Liver (tissue), 9 donors: Measurements from ENCODE around the gene MEGF11. TPM values are rescaled to one million over a fixed set of nuclear protein-coding genes. Genes with fewer than 3 reads are reported as not detected.

Experiments used
- DNase-seq: peaks from one replicate; pipeline ENCODE4 v3.0.0-alpha.2; 2017; ENCODE audit warnings: low spot score
- H3K27ac ChIP-seq, 2 donors: one replicate each; pipeline ENCODE4 v1.7.0; 2013; ENCODE audit warnings: inconsistent platforms in 2 of 2, low read length in 2 of 2, control low read depth in 1 of 2, low read depth in 1 of 2, mild to moderate bottlenecking in 1 of 2
- H3K27me3 ChIP-seq, 4 donors: one replicate each; pipeline versions ENCODE4 v1.6.1 to v1.7.0; 2013; ENCODE audit warnings: low read length in 3 of 4, inconsistent platforms in 1 of 4, mild to moderate bottlenecking in 1 of 4, moderate library complexity in 1 of 4; ENCODE audit not compliant: control insufficient read depth in 4 of 4, insufficient read depth in 4 of 4
- H3K36me3 ChIP-seq, 4 donors: one replicate each; pipeline versions ENCODE4 v1.6.1 to v1.7.0; 2013; ENCODE audit warnings: low read length in 3 of 4, mild to moderate bottlenecking in 3 of 4, low read depth in 1 of 4, moderate library complexity in 1 of 4; ENCODE audit not compliant: control insufficient read depth in 4 of 4, insufficient read depth in 3 of 4
- H3K4me1 ChIP-seq, 4 donors: one replicate each; pipeline versions ENCODE4 v1.6.1 to v1.7.0; 2013; ENCODE audit warnings: low read length in 3 of 4, mild to moderate bottlenecking in 3 of 4, moderate library complexity in 1 of 4; ENCODE audit not compliant: control insufficient read depth in 4 of 4, insufficient read depth in 4 of 4
- H3K4me3 ChIP-seq, 3 donors: one replicate each; pipeline versions ENCODE4 v1.6.1 to v1.7.0; 2013; ENCODE audit warnings: low read length in 3 of 3, control low read depth in 1 of 3, low read depth in 1 of 3, mild to moderate bottlenecking in 1 of 3
- H3K9ac ChIP-seq, 2 donors: one replicate each; pipeline ENCODE4 v1.7.0; 2013; ENCODE audit warnings: low read length in 2 of 2, mild to moderate bottlenecking in 2 of 2, moderate library complexity in 2 of 2, control low read depth in 1 of 2, low read depth in 1 of 2
- H3K9me3 ChIP-seq, 4 donors: one replicate each; pipeline versions ENCODE4 v1.6.1 to v1.7.0; 2013; ENCODE audit warnings: low read length in 3 of 4; ENCODE audit not compliant: control insufficient read depth in 4 of 4
- EGR1 ChIP-seq, 2 donors: IDR thresholded peaks; 2 replicates each; pipeline ENCODE4 v1.6.1; 2016 to 2018; ENCODE audit warnings: antibody characterized with exemption in 2 of 2, low read depth in 2 of 2
- FOXA1 ChIP-seq: IDR thresholded peaks from 2 replicates; pipeline ENCODE4 v1.6.1; 2016; ENCODE audit warnings: antibody characterized with exemption
- FOXA2 ChIP-seq: IDR thresholded peaks from 2 replicates; pipeline ENCODE4 v1.6.1; 2016; ENCODE audit warnings: antibody characterized with exemption
- GABPA ChIP-seq, 2 donors: IDR thresholded peaks in 1 of 2; conservative IDR thresholded peaks in 1 of 2; 2 replicates each; pipeline ENCODE4 v1.6.1; 2016; ENCODE audit warnings: antibody characterized with exemption in 2 of 2, mild to moderate bottlenecking in 1 of 2, moderate library complexity in 1 of 2
- HNF4G ChIP-seq: IDR thresholded peaks from 2 replicates; pipeline ENCODE4 v1.6.1; 2016; ENCODE audit warnings: antibody characterized with exemption
- NR2F2 ChIP-seq: IDR thresholded peaks from 2 replicates; pipeline ENCODE4 v1.6.1; 2016; ENCODE audit warnings: antibody characterized with exemption
- SP1 ChIP-seq: IDR thresholded peaks from 2 replicates; pipeline ENCODE4 v1.6.1; 2018; ENCODE audit warnings: antibody characterized with exemption, mild to moderate bottlenecking
- TAF1 ChIP-seq: conservative IDR thresholded peaks from 2 replicates; pipeline ENCODE4 v1.6.1; 2016; ENCODE audit warnings: antibody characterized with exemption, mild to moderate bottlenecking
- YY1 ChIP-seq: IDR thresholded peaks from 2 replicates; pipeline ENCODE4 v1.6.1; 2016; ENCODE audit warnings: antibody characterized with exemption, mild to moderate bottlenecking
- WGBS: extraction: QIAGEN DNeasy Blood & Tissue Kit; methylation state at CpG from one replicate; pipeline ENCODE4 v1.1.7; 2013; 5-methylcytosine and 5-hydroxymethylcytosine counted together
- polyA plus RNA-seq, 2 donors: library from polyadenylated mRNA; stranded (reverse) in 1 of 2; unstranded in 1 of 2; fragments of 200-250 nt in 1 of 2; fragments of >200 nt in 1 of 2; fragmentation: Nextera tagmentation in 1 of 2; extraction: Ambion mirVana in 1 of 2; gene quantifications; one replicate each; pipeline versions ENCODE4 v1.2.1 to v1.2.3, GENCODE V29; 2013 to 2015
- total RNA-seq, 2 donors: library from RNA; depleted of rRNA; stranded (reverse); fragments of >200 nt; gene quantifications; one replicate each; pipeline ENCODE4 v1.2.3, GENCODE V29; 2014
- TF ChIP-seq, protein P1 (sequence below): IDR thresholded peaks from 2 replicates; pipeline ENCODE4 v1.6.1; 2016; ENCODE audit warnings: antibody characterized with exemption
- TF ChIP-seq, protein P2 (sequence below): fragments of 150-350 bp; IDR thresholded peaks from 2 replicates; pipeline ENCODE4 v1.5.1; 2017; ENCODE audit warnings: improper control_type of control experiment, low read depth, low read length; ENCODE audit not compliant: missing input control
- TF ChIP-seq, protein P3 (sequence below): IDR thresholded peaks from 2 replicates; pipeline ENCODE4 v1.6.1; 2016; ENCODE audit warnings: antibody characterized with exemption
- TF ChIP-seq, protein P4 (sequence below): IDR thresholded peaks from 2 replicates; pipeline ENCODE4 v1.6.1; 2016; ENCODE audit warnings: antibody characterized with exemption, mild to moderate bottlenecking
- donor health status: healthy.
- donor health status: healthy.
- donor health status: healthy.
- donor health status: healthy.
- donor health status: healthy.

The MEGF11 gene
- total and polyA plus RNA-seq, 4 donors: under 0.01 to 0.51 (median 0.03) TPM; not detected in 1

DNA sequence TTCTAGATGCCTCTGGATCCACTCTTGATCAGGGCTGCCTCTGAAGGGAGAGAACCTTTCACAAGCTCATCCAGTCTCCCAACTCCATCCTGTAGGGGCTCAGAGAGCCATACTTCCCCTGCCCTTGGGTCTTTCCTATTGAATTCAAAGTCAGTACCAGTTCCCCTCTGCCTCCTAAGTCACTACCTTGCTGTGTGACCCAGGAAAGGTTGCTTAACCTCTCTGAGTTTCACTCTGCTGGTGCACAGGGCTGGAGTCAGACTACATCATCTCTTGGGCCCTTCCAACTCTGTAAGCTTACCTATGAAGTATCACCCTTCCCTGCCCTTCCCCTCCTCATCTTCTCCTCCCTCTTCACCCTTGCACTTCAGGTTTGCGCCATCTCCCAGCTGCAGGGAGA, 117.9 kb downstream of the MEGF11 start:
- Histone ChIP-seq H3K27me3 (no peaks in the 10 kb centered on the region), H3K9me3 (no peaks in the 10 kb centered on the region), H3K4me3 (no peak overlapping the region), H3K4me1 (no peaks in the 10 kb centered on the region), H3K9ac (no peak overlapping the region), H3K27ac (no peak overlapping the region), H3K36me3 (no peaks in the 10 kb centered on the region)
- WGBS: 93% methylated on average over 1 of the region's 1 CpG
- no peak for DNase-seq
- TF ChIP-seq EGR1 (IDR thresholded peaks at IDR 0.05; ENCODE audit: low read depth in 2 of 2) (no peak), TAF1 (no peak), NR2F2 (no peak), HNF4G (no peak), FOXA2 (no peak), GABPA (IDR thresholded peaks at IDR 0.05 in 1 of 2, conservative IDR thresholded peaks at IDR 0.05 in 1 of 2) (no peak), FOXA1 (no peak), YY1 (no peak)
- TF ChIP-seq, protein P1, sequence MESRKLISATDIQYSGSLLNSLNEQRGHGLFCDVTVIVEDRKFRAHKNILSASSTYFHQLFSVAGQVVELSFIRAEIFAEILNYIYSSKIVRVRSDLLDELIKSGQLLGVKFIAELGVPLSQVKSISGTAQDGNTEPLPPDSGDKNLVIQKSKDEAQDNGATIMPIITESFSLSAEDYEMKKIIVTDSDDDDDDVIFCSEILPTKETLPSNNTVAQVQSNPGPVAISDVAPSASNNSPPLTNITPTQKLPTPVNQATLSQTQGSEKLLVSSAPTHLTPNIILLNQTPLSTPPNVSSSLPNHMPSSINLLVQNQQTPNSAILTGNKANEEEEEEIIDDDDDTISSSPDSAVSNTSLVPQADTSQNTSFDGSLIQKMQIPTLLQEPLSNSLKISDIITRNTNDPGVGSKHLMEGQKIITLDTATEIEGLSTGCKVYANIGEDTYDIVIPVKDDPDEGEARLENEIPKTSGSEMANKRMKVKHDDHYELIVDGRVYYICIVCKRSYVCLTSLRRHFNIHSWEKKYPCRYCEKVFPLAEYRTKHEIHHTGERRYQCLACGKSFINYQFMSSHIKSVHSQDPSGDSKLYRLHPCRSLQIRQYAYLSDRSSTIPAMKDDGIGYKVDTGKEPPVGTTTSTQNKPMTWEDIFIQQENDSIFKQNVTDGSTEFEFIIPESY: no peak
- TF ChIP-seq, protein P2, sequence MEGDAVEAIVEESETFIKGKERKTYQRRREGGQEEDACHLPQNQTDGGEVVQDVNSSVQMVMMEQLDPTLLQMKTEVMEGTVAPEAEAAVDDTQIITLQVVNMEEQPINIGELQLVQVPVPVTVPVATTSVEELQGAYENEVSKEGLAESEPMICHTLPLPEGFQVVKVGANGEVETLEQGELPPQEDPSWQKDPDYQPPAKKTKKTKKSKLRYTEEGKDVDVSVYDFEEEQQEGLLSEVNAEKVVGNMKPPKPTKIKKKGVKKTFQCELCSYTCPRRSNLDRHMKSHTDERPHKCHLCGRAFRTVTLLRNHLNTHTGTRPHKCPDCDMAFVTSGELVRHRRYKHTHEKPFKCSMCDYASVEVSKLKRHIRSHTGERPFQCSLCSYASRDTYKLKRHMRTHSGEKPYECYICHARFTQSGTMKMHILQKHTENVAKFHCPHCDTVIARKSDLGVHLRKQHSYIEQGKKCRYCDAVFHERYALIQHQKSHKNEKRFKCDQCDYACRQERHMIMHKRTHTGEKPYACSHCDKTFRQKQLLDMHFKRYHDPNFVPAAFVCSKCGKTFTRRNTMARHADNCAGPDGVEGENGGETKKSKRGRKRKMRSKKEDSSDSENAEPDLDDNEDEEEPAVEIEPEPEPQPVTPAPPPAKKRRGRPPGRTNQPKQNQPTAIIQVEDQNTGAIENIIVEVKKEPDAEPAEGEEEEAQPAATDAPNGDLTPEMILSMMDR: no peak
- TF ChIP-seq, protein P3, sequence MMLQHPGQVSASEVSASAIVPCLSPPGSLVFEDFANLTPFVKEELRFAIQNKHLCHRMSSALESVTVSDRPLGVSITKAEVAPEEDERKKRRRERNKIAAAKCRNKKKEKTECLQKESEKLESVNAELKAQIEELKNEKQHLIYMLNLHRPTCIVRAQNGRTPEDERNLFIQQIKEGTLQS: no peak
- TF ChIP-seq, protein P4, sequence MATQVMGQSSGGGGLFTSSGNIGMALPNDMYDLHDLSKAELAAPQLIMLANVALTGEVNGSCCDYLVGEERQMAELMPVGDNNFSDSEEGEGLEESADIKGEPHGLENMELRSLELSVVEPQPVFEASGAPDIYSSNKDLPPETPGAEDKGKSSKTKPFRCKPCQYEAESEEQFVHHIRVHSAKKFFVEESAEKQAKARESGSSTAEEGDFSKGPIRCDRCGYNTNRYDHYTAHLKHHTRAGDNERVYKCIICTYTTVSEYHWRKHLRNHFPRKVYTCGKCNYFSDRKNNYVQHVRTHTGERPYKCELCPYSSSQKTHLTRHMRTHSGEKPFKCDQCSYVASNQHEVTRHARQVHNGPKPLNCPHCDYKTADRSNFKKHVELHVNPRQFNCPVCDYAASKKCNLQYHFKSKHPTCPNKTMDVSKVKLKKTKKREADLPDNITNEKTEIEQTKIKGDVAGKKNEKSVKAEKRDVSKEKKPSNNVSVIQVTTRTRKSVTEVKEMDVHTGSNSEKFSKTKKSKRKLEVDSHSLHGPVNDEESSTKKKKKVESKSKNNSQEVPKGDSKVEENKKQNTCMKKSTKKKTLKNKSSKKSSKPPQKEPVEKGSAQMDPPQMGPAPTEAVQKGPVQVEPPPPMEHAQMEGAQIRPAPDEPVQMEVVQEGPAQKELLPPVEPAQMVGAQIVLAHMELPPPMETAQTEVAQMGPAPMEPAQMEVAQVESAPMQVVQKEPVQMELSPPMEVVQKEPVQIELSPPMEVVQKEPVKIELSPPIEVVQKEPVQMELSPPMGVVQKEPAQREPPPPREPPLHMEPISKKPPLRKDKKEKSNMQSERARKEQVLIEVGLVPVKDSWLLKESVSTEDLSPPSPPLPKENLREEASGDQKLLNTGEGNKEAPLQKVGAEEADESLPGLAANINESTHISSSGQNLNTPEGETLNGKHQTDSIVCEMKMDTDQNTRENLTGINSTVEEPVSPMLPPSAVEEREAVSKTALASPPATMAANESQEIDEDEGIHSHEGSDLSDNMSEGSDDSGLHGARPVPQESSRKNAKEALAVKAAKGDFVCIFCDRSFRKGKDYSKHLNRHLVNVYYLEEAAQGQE: no peak

DNA sequence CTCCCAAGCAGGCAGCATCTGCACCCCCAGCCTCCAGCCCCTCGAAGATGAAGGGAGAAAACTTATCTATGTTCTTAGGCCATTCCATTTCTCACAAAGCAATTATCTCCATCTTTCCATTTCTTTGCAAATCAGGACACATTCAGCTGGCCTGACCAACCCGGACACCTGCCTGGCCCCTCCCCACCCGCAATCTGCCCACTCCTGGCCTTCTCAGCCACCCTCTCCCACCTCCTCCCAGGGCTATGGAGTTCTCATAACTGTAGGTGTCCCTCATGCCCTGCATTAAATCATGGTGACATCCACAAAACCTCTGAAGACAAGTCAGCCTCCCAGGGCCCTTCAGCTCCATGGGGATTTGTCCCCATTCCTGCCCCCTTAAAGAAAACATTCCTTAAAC, 119.3 kb downstream of the MEGF11 start:
- WGBS: 85% methylated on average over 3 of the region's 3 CpGs
- Histone ChIP-seq H3K27ac (no peak overlapping the region), H3K27me3 (no peaks in the 10 kb centered on the region), H3K9ac (no peak overlapping the region), H3K36me3 (no peaks in the 10 kb centered on the region), H3K9me3 (no peaks in the 10 kb centered on the region), H3K4me1 (no peaks in the 10 kb centered on the region), H3K4me3 (no peak overlapping the region)
- no peak for DNase-seq
- TF ChIP-seq SP1 (no peak), EGR1 (IDR thresholded peaks at IDR 0.05; ENCODE audit: low read depth in 2 of 2) (no peak), FOXA2 (no peak), YY1 (no peak), HNF4G (no peak), FOXA1 (no peak), GABPA (IDR thresholded peaks at IDR 0.05 in 1 of 2, conservative IDR thresholded peaks at IDR 0.05 in 1 of 2) (no peak)
- TF ChIP-seq, protein P1: no peak
- TF ChIP-seq, protein P2: no peak
